Keratinocyte (primary cell): ENCODE data around the gene GRM7. TPM values are rescaled to one million over a fixed set of nuclear protein-coding genes. Genes with fewer than 3 reads are reported as not detected.

Experiments used
- DNase-seq: peaks from one replicate; pipeline ENCODE4 v3.0.0-alpha.2; 2011; ENCODE audit warnings: low read depth, missing footprints, low spot score
- FAIRE-seq: peaks from 2 replicates; lab custom pipeline; 2011; peaks lifted over from hg19 to GRCh38; lab: Jason Lieb, UNC
- H2AFZ ChIP-seq: 2 replicates; pipeline ENCODE4 v1.6.0; 2012; ENCODE audit warnings: low read length, control low read depth, inconsistent platforms; ENCODE audit not compliant: control insufficient read depth
- H3K27ac ChIP-seq: 2 replicates; pipeline ENCODE4 v1.5.1; 2011; ENCODE audit warnings: low read length; ENCODE audit not compliant: control insufficient read depth, insufficient read depth
- H3K27me3 ChIP-seq: 3 replicates; pipeline ENCODE4 v1.6.0; 2011; ENCODE audit warnings: low read length; ENCODE audit not compliant: control insufficient read depth, insufficient read depth; ENCODE audit errors: extremely low read depth
- H3K36me3 ChIP-seq, 2 experiments: 2 replicates in 1 of 2; 3 replicates in 1 of 2; pipeline ENCODE4 v1.5.1; 2011; ENCODE audit warnings: low read length in 2 of 2, mild to moderate bottlenecking in 1 of 2; ENCODE audit not compliant: control insufficient read depth in 2 of 2, insufficient read depth in 2 of 2; ENCODE audit errors: extremely low read depth in 1 of 2
- H3K4me1 ChIP-seq: 3 replicates; pipeline ENCODE4 v1.5.1; 2011; ENCODE audit warnings: low read length; ENCODE audit not compliant: control insufficient read depth, insufficient read depth; ENCODE audit errors: extremely low read depth
- H3K4me2 ChIP-seq: 3 replicates; pipeline ENCODE4 v1.6.0; 2011; ENCODE audit warnings: low read depth, low read length; ENCODE audit not compliant: control insufficient read depth, insufficient read depth; ENCODE audit errors: extremely low read depth
- H3K4me3 ChIP-seq, 3 experiments: fragments of 200-600 bp in 1 of 3; sonication (generic) in 1 of 3; 2 replicates in 2 of 3; 3 replicates in 1 of 3; pipeline ENCODE4 v1.5.1; 2011 to 2016; ENCODE audit warnings: low read length in 3 of 3, mild to moderate bottlenecking in 3 of 3, control low read depth in 2 of 3, inconsistent platforms in 1 of 3, low read depth in 1 of 3, mixed read lengths in 1 of 3, mixed run types in 1 of 3, moderate library complexity in 1 of 3; ENCODE audit not compliant: control insufficient read depth in 2 of 3, insufficient read depth in 2 of 3; ENCODE audit errors: extremely low read depth in 1 of 3
- H3K79me2 ChIP-seq: 2 replicates; pipeline ENCODE4 v1.6.0; 2012; ENCODE audit warnings: low read length; ENCODE audit not compliant: control insufficient read depth, insufficient read depth
- H3K9ac ChIP-seq: 3 replicates; pipeline ENCODE4 v1.6.0; 2011; ENCODE audit warnings: low read length; ENCODE audit not compliant: control insufficient read depth, insufficient read depth; ENCODE audit errors: extremely low read depth
- H3K9me1 ChIP-seq: 3 replicates; pipeline ENCODE4 v1.6.0; 2011; ENCODE audit warnings: low read length; ENCODE audit not compliant: control insufficient read depth, insufficient read depth; ENCODE audit errors: extremely low read depth
- H3K9me3 ChIP-seq: 2 replicates; pipeline ENCODE4 v1.5.1; 2012; ENCODE audit warnings: low read depth, low read length; ENCODE audit not compliant: control insufficient read depth
- H4K20me1 ChIP-seq: 3 replicates; pipeline ENCODE4 v1.6.0; 2011; ENCODE audit warnings: low read length; ENCODE audit not compliant: control insufficient read depth, insufficient read depth; ENCODE audit errors: extremely low read depth
- CTCF ChIP-seq, 3 experiments: IDR thresholded peaks in 1 of 3; conservative IDR thresholded peaks in 1 of 3; optimal IDR thresholded peaks in 1 of 3; 2 replicates in 2 of 3; 3 replicates in 1 of 3; pipeline versions ENCODE3 to v1.5.1; 2011; ENCODE audit warnings: low read length in 3 of 3, mild to moderate bottlenecking in 3 of 3, moderate library complexity in 2 of 3, control low read depth in 1 of 3, inconsistent platforms in 1 of 3; ENCODE audit not compliant: insufficient read depth in 2 of 3; ENCODE audit errors: extremely low read depth in 1 of 3
- EZH2 ChIP-seq: IDR thresholded peaks from one replicate; pipeline ENCODE4 v1.6.1; 2012; ENCODE audit warnings: inconsistent platforms, mild to moderate bottlenecking, low read length, moderate library complexity
- dilution Hi-C: fragments of 300-500 bp; cut with MboI; formaldehyde crosslinking; loops from one replicate; pipeline ENCODE4 v1.7.0; 2020; ENCODE audit warnings: low sequenced_read_pairs; ENCODE audit not compliant: extremely low pct_ligation_motif_present
- polyA plus RNA-seq, 5 experiments: library from polyadenylated mRNA; depleted of rRNA in 3 of 5; stranded (reverse) in 3 of 5; stranded (forward) in 1 of 5; unstranded in 1 of 5; fragments of >200 nt; gene quantifications; 1 replicate in 1 of 5; 2 replicates in 3 of 5; 3 replicates in 1 of 5; pipeline versions ENCODE4 v1.2.1 to v1.2.3, GENCODE V29; 2011 to 2012; ENCODE audit warnings: missing spikeins in 2 of 5, low read depth in 1 of 5, low replicate concordance in 1 of 5

GRM7 gene
- polyA plus RNA-seq, 1 donor (not counting 4 experiments of a cell fraction or from before 2014, with no cell fraction given), result not detected

- Histone ChIP-seq H3K4me2 (no peak overlapping the region), H3K9me3 (no peaks in the 10 kb centered on the region), H3K9ac (no peak overlapping the region), H3K27ac (no peak overlapping the region), H3K27me3 (no peaks in the 10 kb centered on the region), H2AFZ (no peak overlapping the region), H3K79me2 (no peaks in the 10 kb centered on the region), H4K20me1 (no peaks in the 10 kb centered on the region), H3K9me1 (no peaks in the 10 kb centered on the region), H3K36me3 (no peaks in the 10 kb centered on the region), H3K4me3 (no peak overlapping the region), H3K4me1 (no peaks in the 10 kb centered on the region)
- DNase-seq (no peak), FAIRE-seq (no peak)
- TF ChIP-seq CTCF (optimal IDR thresholded peaks at IDR 0.05 in 1 of 3, IDR thresholded peaks at IDR 0.05 in 1 of 3, conservative IDR thresholded peaks at IDR 0.05 in 1 of 3; ENCODE audit: extremely low read depth in 1 of 3, insufficient read depth in 2 of 3, low read length in 3 of 3), result no peak
- no peak for TF ChIP-seq EZH2
- dilution Hi-C loops, result no loop called here
Observed at GRCh38 chr3:6912240-6912639, 51.3 kb downstream of the GRM7 start.

DNA sequence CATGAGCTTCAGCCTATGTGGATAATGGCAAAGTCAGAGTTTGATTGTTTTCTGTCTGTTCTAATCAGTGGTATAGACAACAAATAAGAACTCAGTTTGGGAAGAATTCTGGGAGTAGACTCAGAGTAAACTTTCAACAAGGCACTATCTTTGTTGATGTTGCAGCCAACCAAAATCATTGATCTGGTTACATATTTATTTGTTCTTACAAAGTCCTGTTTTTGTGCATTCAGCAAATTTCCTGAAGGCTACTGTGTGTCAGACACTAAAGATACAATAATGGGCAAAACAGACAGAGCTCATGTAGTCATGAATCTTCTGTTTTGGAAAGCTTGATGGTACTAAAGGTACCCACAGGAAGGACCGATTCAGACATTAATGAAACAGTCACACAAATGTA is 55.0 kb downstream of the GRM7 start:
- no peaks in the 10 kb centered on the region for H3K9me3 ChIP-seq
- H3K36me3 ChIP-seq, result no peaks in the 10 kb centered on the region
- H2AFZ ChIP-seq, result no peak overlapping the region
- no peak overlapping the region for H3K9ac ChIP-seq
- no peak overlapping the region for H3K4me3 ChIP-seq
- H3K27me3 ChIP-seq, result no peaks in the 10 kb centered on the region
- dilution Hi-C loops, result no loop called here
- no peak for TF ChIP-seq CTCF (optimal IDR thresholded peaks at IDR 0.05 in 1 of 3, IDR thresholded peaks at IDR 0.05 in 1 of 3, conservative IDR thresholded peaks at IDR 0.05 in 1 of 3; ENCODE audit: extremely low read depth in 1 of 3, insufficient read depth in 2 of 3, low read length in 3 of 3)
- TF ChIP-seq EZH2, result no peak
- H3K4me1 ChIP-seq, result no peaks in the 10 kb centered on the region
- no peaks in the 10 kb centered on the region for H4K20me1 ChIP-seq
- H3K9me1 ChIP-seq, result no peaks in the 10 kb centered on the region
- H3K4me2 ChIP-seq, result no peak overlapping the region
- H3K27ac ChIP-seq, result no peak overlapping the region
- no peak for DNase-seq
- no peak for FAIRE-seq
- no peaks in the 10 kb centered on the region for H3K79me2 ChIP-seq
